Right lobe of liver (tissue), 4 donors: ENCODE measurements around the gene NANOS3.

Experiments
- POLR2A ChIP-seq: fragments of 450-650 bp; IDR thresholded peaks from one replicate; pipeline ENCODE4 v1.6.1; 2017; ENCODE audit warnings: antibody characterized with exemption, mild to moderate bottlenecking
- TF ChIP-seq, protein P1 (sequence below), 4 donors: fragments of 200-600 bp in 3 of 4; fragments of 450-650 bp in 1 of 4; IDR thresholded peaks; one replicate each; pipeline versions ENCODE4 v1.5.1 to v1.8.0; 2016 to 2022; ENCODE audit warnings: antibody characterized with exemption in 4 of 4, mild to moderate bottlenecking in 2 of 4
- donor health status: DM: no; HTN: no; CAD: no.
- donor health status: DM: no; HTN: no; CAD: no.
- donor health status: DM: no; HTN: yes; CAD: no.

DNA sequence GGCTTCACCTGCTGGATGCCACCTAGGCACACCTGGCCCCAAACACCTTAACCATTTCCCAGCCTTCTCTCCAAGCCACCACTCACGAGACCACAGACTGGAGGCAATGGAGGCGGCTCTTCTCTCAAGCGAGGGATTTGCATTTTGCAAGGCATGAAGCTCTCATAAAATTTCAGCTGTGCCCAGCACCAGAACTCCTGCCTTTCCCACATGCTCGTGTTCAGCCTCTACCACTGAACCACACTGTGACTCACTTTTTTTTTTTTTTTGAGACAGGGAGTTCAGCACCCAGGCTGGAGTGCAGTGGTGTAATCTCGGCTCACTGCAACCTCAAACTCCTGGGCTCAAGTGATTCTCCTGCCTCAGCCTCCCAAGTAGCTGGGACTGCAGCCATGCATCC lies 10.6 kb downstream of the NANOS3 start:
- TF ChIP-seq, protein P1, sequence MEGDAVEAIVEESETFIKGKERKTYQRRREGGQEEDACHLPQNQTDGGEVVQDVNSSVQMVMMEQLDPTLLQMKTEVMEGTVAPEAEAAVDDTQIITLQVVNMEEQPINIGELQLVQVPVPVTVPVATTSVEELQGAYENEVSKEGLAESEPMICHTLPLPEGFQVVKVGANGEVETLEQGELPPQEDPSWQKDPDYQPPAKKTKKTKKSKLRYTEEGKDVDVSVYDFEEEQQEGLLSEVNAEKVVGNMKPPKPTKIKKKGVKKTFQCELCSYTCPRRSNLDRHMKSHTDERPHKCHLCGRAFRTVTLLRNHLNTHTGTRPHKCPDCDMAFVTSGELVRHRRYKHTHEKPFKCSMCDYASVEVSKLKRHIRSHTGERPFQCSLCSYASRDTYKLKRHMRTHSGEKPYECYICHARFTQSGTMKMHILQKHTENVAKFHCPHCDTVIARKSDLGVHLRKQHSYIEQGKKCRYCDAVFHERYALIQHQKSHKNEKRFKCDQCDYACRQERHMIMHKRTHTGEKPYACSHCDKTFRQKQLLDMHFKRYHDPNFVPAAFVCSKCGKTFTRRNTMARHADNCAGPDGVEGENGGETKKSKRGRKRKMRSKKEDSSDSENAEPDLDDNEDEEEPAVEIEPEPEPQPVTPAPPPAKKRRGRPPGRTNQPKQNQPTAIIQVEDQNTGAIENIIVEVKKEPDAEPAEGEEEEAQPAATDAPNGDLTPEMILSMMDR (IDR thresholded peaks at IDR 0.05) = no peak
- TF ChIP-seq POLR2A = no peak
